Keratinocyte (primary cell): ENCODE measurements around the gene SCN9A. TPM values are rescaled to one million over a fixed set of nuclear protein-coding genes. Genes with fewer than 3 reads are reported as not detected.

ENCODE experiments used
- DNase-seq: peaks from one replicate; pipeline ENCODE4 v3.0.0-alpha.2; 2011; ENCODE audit warnings: low read depth, missing footprints, low spot score
- FAIRE-seq: peaks from 2 replicates; lab custom pipeline; 2011; peaks lifted over from hg19 to GRCh38; lab: Jason Lieb, UNC
- H2AFZ ChIP-seq: 2 replicates; pipeline ENCODE4 v1.6.0; 2012; ENCODE audit warnings: low read length, control low read depth, inconsistent platforms; ENCODE audit not compliant: control insufficient read depth
- H3K27ac ChIP-seq: 2 replicates; pipeline ENCODE4 v1.5.1; 2011; ENCODE audit warnings: low read length; ENCODE audit not compliant: control insufficient read depth, insufficient read depth
- H3K27me3 ChIP-seq: 3 replicates; pipeline ENCODE4 v1.6.0; 2011; ENCODE audit warnings: low read length; ENCODE audit not compliant: control insufficient read depth, insufficient read depth; ENCODE audit errors: extremely low read depth
- H3K36me3 ChIP-seq, 2 experiments: 2 replicates in 1 of 2; 3 replicates in 1 of 2; pipeline ENCODE4 v1.5.1; 2011; ENCODE audit warnings: low read length in 2 of 2, mild to moderate bottlenecking in 1 of 2; ENCODE audit not compliant: control insufficient read depth in 2 of 2, insufficient read depth in 2 of 2; ENCODE audit errors: extremely low read depth in 1 of 2
- H3K4me1 ChIP-seq: 3 replicates; pipeline ENCODE4 v1.5.1; 2011; ENCODE audit warnings: low read length; ENCODE audit not compliant: control insufficient read depth, insufficient read depth; ENCODE audit errors: extremely low read depth
- H3K4me2 ChIP-seq: 3 replicates; pipeline ENCODE4 v1.6.0; 2011; ENCODE audit warnings: low read depth, low read length; ENCODE audit not compliant: control insufficient read depth, insufficient read depth; ENCODE audit errors: extremely low read depth
- H3K4me3 ChIP-seq, 3 experiments: fragments of 200-600 bp in 1 of 3; sonication (generic) in 1 of 3; 2 replicates in 2 of 3; 3 replicates in 1 of 3; pipeline ENCODE4 v1.5.1; 2011 to 2016; ENCODE audit warnings: low read length in 3 of 3, mild to moderate bottlenecking in 3 of 3, control low read depth in 2 of 3, inconsistent platforms in 1 of 3, low read depth in 1 of 3, mixed read lengths in 1 of 3, mixed run types in 1 of 3, moderate library complexity in 1 of 3; ENCODE audit not compliant: control insufficient read depth in 2 of 3, insufficient read depth in 2 of 3; ENCODE audit errors: extremely low read depth in 1 of 3
- H3K79me2 ChIP-seq: 2 replicates; pipeline ENCODE4 v1.6.0; 2012; ENCODE audit warnings: low read length; ENCODE audit not compliant: control insufficient read depth, insufficient read depth
- H3K9ac ChIP-seq: 3 replicates; pipeline ENCODE4 v1.6.0; 2011; ENCODE audit warnings: low read length; ENCODE audit not compliant: control insufficient read depth, insufficient read depth; ENCODE audit errors: extremely low read depth
- H3K9me1 ChIP-seq: 3 replicates; pipeline ENCODE4 v1.6.0; 2011; ENCODE audit warnings: low read length; ENCODE audit not compliant: control insufficient read depth, insufficient read depth; ENCODE audit errors: extremely low read depth
- H3K9me3 ChIP-seq: 2 replicates; pipeline ENCODE4 v1.5.1; 2012; ENCODE audit warnings: low read depth, low read length; ENCODE audit not compliant: control insufficient read depth
- H4K20me1 ChIP-seq: 3 replicates; pipeline ENCODE4 v1.6.0; 2011; ENCODE audit warnings: low read length; ENCODE audit not compliant: control insufficient read depth, insufficient read depth; ENCODE audit errors: extremely low read depth
- EZH2 ChIP-seq: IDR thresholded peaks from one replicate; pipeline ENCODE4 v1.6.1; 2012; ENCODE audit warnings: inconsistent platforms, mild to moderate bottlenecking, low read length, moderate library complexity
- dilution Hi-C: fragments of 300-500 bp; cut with MboI; formaldehyde crosslinking; loops from one replicate; pipeline ENCODE4 v1.7.0; 2020; ENCODE audit warnings: low sequenced_read_pairs; ENCODE audit not compliant: extremely low pct_ligation_motif_present
- polyA plus RNA-seq, 5 experiments: library from polyadenylated mRNA; depleted of rRNA in 3 of 5; stranded (reverse) in 3 of 5; stranded (forward) in 1 of 5; unstranded in 1 of 5; fragments of >200 nt; gene quantifications; 1 replicate in 1 of 5; 2 replicates in 3 of 5; 3 replicates in 1 of 5; pipeline versions ENCODE4 v1.2.1 to v1.2.3, GENCODE V29; 2011 to 2012; ENCODE audit warnings: missing spikeins in 2 of 5, low read depth in 1 of 5, low replicate concordance in 1 of 5
- TF ChIP-seq, protein P1 (sequence below), 3 experiments: IDR thresholded peaks in 1 of 3; conservative IDR thresholded peaks in 1 of 3; optimal IDR thresholded peaks in 1 of 3; 2 replicates in 2 of 3; 3 replicates in 1 of 3; pipeline versions ENCODE3 to v1.5.1; 2011; ENCODE audit warnings: low read length in 3 of 3, mild to moderate bottlenecking in 3 of 3, moderate library complexity in 2 of 3, control low read depth in 1 of 3, inconsistent platforms in 1 of 3; ENCODE audit not compliant: insufficient read depth in 2 of 3; ENCODE audit errors: extremely low read depth in 1 of 3

Gene SCN9A
- polyA plus RNA-seq, 1 donor (not counting 4 experiments of a cell fraction or from before 2014, with no cell fraction given): 0.10 TPM

DNA sequence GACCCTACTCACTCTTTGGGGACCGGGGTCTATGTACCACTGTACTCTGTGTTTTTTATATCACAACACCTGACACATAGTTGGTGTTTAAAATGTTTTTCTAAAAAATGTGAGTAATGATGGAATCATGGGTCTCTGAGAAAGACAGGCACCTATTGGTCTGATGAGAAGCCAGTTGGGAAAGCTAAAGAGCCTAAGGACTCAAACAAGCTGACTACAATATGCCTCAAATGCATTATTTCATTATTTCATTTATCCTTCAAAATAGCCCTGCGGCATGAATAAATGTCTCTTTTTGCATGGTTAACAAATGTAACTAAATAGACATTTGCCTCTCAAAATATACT, 145.0 kb downstream of the SCN9A start:
- TF ChIP-seq EZH2: no peak
- TF ChIP-seq, protein P1, sequence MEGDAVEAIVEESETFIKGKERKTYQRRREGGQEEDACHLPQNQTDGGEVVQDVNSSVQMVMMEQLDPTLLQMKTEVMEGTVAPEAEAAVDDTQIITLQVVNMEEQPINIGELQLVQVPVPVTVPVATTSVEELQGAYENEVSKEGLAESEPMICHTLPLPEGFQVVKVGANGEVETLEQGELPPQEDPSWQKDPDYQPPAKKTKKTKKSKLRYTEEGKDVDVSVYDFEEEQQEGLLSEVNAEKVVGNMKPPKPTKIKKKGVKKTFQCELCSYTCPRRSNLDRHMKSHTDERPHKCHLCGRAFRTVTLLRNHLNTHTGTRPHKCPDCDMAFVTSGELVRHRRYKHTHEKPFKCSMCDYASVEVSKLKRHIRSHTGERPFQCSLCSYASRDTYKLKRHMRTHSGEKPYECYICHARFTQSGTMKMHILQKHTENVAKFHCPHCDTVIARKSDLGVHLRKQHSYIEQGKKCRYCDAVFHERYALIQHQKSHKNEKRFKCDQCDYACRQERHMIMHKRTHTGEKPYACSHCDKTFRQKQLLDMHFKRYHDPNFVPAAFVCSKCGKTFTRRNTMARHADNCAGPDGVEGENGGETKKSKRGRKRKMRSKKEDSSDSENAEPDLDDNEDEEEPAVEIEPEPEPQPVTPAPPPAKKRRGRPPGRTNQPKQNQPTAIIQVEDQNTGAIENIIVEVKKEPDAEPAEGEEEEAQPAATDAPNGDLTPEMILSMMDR (optimal IDR thresholded peaks at IDR 0.05 in 1 of 3, IDR thresholded peaks at IDR 0.05 in 1 of 3, conservative IDR thresholded peaks at IDR 0.05 in 1 of 3; ENCODE audit: extremely low read depth in 1 of 3, insufficient read depth in 2 of 3, low read length in 3 of 3): no peak
- Histone ChIP-seq H3K4me3 (no peak overlapping the region), H3K27me3 (no peaks in the 10 kb centered on the region), H4K20me1 (no peaks in the 10 kb centered on the region), H3K79me2 (no peaks in the 10 kb centered on the region), H3K4me1 (no peaks in the 10 kb centered on the region), H3K27ac (no peak overlapping the region), H3K9me3 (no peaks in the 10 kb centered on the region), H2AFZ (no peak overlapping the region), H3K4me2 (no peak overlapping the region), H3K36me3 (no peaks in the 10 kb centered on the region), H3K9ac (no peak overlapping the region), H3K9me1 (no peaks in the 10 kb centered on the region)
- no peak for DNase-seq
- dilution Hi-C loops: no loop called here
- no peak for FAIRE-seq

DNA sequence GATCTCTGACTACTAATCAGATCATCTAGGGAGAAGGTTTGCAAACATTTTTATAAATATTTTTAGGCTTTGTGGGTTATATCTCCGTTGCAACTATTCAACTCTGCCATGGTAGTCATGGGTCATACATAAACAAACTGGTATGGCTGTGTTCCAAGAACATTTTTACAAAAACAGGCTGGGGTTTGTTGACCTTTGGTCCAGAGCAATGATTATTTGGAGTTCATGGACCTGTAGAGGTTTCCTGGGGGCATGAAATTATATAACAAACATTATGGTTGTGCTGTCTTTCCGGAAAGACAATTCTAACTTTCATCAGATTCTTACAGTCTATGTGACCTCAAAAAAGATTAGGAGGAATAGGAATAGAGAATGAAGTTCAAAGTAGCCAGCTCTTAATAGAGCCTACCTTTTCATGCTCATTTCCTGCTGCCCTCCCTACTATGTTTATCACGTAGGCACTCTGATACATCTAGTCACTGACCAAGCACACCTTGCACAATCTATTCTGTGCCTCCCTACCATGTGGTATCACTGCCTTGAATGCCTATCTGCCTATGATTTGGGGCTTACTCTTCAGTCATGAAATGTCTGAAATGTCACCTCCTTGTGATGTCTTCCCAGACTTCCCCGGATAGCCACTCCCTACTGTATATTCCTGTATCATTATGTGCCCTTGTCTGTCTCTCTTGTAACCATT, 145.6 kb downstream of the SCN9A start:
- no peaks in the 10 kb centered on the region for H4K20me1 ChIP-seq
- TF ChIP-seq, protein P1 (optimal IDR thresholded peaks at IDR 0.05 in 1 of 3, IDR thresholded peaks at IDR 0.05 in 1 of 3, conservative IDR thresholded peaks at IDR 0.05 in 1 of 3; ENCODE audit: extremely low read depth in 1 of 3, insufficient read depth in 2 of 3, low read length in 3 of 3): no peak
- TF ChIP-seq EZH2: no peak
- H3K4me1 ChIP-seq: no peaks in the 10 kb centered on the region
- dilution Hi-C loops: no loop called here
- H2AFZ ChIP-seq: no peak overlapping the region
- no peak for FAIRE-seq
- H3K27me3 ChIP-seq: no peaks in the 10 kb centered on the region
- no peaks in the 10 kb centered on the region for H3K9me1 ChIP-seq
- no peak for DNase-seq
- no peak overlapping the region for H3K4me2 ChIP-seq
- H3K9me3 ChIP-seq: no peaks in the 10 kb centered on the region
- H3K4me3 ChIP-seq: no peak overlapping the region
- H3K27ac ChIP-seq: no peak overlapping the region
- no peaks in the 10 kb centered on the region for H3K36me3 ChIP-seq
- no peak overlapping the region for H3K9ac ChIP-seq
- no peaks in the 10 kb centered on the region for H3K79me2 ChIP-seq
